CD4-positive, alpha-beta T cell treated with Interleukin-17A for 4 hours (primary cell): ENCODE data around the gene UBALD1.

Experiments
- DNase-seq: peaks from one replicate; pipeline ENCODE4 v3.0.0-alpha.2; 2020; ENCODE audit warnings: mixed read lengths

The UBALD1 gene

DNA sequence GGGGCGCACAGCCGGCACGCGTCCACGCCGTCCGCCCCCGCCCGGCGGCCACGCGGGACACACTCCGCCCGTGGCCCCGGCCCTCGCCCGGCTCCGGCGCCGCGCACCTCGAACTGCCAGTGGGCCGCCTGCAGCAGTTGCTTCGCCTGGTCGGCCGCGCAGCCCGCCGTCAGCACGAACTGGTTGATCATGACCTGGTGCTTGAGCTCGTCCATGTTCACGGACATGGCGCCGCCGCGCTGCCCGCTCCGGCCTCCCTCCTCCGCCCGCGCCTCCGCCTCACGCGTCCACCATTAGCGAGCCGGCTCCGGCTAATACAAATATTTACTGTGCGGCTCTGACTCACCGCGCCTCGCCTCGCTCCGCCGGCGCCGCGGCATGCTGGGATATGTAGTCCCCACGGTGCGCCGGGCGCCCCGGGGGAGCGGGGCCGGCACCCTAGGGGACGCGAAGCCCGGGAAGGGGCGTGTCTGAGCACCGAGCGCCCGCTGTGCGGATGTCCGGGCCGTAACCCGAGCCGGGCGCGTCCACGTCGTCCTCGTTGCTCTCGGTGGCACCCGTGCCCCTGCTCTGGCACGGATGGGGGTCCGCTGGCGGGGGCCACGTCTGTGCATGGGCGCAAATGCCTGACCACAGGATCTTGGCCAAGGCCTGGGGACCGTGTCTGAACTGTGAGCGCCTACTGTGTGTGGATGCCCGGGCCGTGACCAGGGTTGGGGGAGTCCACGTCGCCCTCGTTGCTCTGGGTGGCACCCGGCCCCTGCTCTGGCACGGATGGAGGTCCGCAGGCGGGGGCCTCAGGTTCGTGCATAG is at the start of gene UBALD1:
TSS of gene UBALD1 (minus strand) at position 318 of the 813 bp plus-strand sequence. CDS start at position 227, 91 bp downstream.
- DNase-seq, result peak; percentile 86

DNA sequence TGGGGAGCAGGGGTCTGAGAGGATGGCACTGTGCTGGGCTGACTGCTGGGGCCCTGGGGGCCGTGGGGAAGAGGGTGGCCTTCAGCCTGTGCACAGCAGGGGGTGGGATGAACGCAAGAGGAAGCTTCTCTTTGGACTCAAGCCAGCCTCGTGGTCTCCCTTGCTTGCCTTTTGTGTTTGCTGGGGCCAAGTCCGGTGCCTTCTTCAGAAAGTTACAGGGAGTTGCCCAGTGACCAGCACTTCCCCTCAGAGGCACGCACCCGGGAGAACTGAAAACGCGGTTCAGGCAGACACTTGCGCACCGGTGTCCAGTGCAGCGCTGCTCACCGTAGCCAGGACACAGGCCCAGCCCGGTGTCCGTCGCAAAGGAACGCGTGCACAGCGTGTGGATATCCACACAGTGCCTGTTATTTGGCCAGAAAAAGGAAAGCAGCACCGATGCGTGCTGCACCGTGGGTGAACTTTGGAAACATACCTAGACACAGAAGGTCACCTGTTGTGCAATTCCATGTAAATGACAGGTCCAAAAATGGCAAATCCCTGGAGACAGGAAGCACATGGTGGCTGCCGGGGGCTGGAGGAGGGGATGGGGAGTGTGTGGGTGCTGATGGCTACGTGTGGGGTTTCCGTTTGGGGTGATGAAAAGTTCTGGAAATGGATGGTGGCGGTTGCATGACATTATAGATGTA is 49.2 kb upstream of the UBALD1 start:
- DNase-seq, result peak; percentile 28

DNA sequence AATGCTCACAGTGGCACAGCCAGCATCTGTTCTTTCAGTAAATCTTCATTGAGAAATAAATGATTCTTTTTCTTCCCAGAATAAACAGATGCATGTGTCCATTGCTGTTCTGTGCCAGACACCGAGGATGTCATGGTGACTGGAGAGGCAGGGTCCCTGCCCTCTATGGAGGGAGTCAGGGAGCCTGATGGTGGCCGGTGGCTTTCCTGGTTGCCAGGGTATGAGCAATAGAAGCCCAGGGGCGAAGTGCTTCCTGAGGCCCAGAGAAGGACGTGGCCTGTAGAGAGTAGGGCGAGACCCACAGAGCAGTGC is 48.7 kb upstream of the UBALD1 start:
- DNase-seq, result no peak

DNA sequence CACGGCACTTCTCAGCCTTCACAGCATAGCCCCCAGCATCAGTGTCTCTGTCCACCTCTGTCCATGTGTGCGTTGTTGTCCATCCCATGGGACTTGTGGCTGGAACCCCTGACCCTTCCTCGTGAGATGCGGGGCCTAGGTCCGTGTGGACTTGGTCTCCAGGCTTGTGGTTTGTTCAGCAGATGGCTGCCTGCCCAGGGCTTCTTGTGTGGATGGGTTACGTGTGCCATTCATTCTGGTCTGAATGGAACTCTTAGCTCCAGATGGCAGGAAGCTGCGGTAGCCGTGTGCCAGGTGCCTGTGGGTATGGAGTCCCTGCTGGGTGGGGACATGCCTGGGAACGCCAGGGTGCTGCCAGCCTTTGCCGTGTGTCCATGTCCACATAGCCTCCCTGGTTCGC is 47.0 kb upstream of the UBALD1 start:
- DNase-seq, result no peak

DNA sequence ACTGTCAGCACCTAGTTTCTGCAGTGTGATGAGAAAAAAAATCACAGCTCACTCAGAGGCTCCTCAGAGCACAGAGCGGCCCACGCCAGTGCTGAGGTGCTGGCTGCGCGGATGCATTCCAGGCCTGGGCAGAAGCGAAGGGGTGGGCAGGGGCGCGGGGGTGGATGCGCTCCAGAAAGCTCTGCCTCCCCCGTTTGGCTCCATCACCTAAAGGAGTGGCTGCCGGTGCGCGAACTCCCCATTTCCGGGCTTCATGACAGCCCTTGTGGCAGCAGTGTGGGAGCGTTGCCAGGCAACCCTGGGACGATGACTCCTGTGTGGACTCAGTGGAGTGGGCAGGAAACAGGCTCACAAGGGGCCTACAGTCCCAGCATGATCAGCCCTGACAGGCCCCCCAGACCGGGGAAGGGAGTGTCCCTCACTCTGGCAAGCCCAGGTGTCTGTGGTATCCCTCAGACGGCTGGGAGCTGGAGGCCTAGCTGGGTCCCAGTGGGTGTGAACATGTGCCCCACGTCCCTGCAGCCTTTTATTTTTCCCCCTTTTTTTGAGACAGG is 45.8 kb upstream of the UBALD1 start:
- DNase-seq, result peak; percentile 79

DNA sequence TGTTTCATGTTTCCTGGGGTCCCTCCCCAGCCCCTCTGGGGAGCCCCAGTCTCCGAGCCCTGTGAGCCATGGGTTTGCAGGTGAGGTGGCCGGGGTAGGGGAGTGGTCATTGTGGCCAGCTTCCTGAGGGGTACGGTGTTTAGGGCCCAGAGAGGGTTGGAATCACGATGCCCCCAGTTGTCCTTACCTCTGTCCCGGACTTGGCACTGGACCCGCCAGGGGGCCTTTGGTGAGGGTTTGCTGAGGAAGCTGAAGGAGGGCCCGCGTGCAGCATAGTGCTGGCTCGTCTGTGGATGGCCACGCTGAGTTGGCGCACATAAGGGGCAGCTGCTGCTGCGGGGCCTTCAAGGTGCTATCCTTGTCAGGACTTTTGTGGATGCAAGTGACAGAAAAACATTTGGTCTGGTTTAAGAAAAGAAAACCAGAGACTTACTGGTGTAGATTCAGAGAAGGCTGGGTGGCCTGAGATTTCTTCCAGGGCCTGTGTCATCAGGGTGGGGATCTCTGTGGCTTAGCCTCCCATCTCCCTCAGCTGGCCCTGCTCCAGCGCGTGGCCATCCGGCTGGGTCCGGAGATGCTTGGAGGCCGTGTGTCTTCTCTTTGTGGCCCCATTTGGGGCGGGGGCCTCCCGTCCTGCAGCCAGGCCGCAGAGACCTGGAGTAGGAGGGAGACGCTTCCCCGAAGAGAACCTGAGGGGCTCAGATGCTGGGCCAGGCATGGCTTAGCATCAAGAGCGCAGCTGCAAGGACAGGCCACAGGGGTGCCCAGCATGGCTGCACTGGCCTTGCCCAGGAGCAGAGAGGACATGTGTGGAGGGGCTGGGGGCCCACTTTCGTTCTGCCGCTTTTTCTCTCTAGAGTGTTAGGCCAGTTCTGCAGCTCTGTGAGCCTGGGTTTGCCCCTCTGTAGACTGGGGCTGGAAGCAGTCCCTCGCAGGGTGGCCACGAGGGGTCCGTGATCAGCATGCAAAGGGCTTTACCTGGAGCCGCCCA is 45.0 kb upstream of the UBALD1 start:
- DNase-seq, result no peak

DNA sequence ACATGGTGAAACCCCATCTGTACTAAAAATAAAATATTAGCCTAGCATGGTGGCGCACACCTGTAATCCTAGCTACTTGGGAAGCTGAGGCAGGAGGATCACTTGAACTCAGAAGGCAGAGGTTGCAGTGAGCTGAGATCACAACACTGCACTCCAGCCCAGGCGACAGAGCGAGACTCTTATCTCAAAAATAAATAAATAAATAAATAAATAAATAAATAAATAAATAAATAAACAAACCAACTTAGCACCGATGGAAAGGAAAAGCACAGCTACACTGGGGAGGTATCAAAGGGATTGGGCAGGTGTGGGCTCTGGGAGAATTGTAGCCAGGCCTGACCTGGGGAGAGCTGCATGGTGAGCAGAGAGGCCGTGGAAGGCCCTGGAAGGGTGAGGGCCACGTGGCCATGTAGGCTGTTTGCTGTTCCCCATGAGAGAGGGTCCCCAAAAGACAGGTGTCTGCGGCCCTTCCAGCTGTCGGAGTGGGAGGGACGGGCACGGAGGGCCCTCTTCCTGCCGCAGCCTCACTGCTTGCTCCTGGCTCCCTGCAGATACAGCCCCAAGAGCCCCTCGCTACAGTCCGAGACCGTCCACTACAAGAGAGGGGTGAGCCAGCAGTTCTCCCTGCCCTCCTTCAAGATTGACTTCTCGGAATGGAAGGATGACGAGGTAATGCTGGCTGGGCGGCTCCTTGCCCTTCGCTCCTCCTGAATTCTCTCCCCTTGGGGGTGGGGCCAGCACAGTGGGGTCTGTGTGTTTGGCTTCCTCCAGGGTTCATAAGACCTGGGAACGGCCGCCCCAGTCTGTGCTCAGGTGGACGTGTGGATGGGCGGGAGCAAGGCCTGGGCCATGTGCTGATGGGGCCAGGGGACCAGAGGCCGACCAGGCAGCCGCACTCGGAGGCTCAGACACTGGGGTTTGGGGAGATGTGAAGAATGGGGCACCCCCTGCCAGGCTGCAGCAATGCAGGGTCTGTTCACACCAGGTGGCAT is 42.3 kb upstream of the UBALD1 start:
- no peak for DNase-seq

DNA sequence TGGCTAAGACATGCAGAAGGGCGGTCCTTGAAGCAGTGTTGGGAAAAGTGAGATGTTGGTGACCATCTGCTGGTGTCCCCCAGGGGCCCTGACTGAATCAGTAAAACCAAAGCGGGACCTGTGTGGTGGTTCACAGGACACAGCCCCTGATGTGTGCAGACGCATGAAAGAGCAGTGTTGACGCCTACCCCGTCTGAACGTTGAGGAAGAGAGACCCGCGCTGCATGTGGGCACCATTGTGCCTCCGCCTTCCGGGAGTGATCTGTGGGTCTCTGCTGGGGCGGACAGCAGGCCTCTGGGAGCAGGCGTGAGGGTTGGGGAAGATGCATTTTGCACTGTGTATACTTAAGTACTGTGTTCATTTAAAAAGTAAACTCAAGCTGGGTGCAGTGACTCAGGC is 41.5 kb upstream of the UBALD1 start:
- DNase-seq, result no peak

DNA sequence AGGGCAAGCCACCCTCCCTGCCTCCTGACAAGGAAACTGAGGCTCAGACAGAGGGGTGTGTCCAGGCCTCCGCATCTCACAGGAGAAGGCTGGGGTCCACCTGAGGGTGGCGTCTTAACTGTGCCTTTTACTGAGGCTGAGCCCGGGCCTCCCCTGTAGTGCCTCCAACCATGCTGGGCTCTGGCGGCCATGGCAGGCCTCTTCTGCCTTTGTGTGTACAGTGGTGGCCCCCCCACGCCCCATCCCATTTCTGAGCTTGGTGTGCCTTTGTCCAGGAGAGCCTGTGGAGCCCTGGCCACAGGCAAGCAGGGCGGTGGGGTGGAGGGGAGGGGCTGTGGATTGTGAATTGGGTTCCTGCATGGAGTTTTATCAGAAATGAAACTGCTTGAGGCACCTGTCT is 41.1 kb upstream of the UBALD1 start:
- DNase-seq, result no peak

DNA sequence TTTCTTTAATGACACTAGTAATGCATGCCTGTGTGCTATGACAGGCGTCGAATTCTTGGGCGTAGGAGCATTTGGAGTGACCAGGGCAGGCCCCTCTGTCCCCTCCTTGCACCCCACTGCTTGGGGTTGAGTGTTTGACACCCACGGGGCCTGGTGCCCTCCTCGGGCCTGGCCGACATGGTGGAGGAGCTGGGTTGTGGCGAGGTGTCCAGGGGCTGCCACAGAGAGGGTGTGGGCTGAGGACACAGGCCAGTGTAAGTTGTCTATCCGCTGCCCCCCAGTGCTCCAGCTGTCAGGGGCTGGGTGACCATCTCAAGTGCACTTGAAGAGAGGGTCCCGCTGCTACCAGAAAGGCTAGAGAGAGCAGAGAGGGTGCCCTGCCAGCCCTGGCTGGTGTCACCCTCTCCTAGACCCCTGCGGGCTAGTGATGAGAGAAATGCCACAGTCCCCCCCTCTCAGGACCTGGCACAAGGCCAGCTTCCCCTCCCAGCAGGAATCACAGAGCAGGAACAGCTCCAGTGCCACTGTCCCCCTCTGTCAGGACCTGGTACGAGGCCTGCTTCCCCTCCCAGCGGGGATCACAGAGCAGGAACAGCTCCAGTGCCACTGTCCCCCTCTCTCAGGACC is 40.4 kb upstream of the UBALD1 start:
- DNase-seq, result no peak

DNA sequence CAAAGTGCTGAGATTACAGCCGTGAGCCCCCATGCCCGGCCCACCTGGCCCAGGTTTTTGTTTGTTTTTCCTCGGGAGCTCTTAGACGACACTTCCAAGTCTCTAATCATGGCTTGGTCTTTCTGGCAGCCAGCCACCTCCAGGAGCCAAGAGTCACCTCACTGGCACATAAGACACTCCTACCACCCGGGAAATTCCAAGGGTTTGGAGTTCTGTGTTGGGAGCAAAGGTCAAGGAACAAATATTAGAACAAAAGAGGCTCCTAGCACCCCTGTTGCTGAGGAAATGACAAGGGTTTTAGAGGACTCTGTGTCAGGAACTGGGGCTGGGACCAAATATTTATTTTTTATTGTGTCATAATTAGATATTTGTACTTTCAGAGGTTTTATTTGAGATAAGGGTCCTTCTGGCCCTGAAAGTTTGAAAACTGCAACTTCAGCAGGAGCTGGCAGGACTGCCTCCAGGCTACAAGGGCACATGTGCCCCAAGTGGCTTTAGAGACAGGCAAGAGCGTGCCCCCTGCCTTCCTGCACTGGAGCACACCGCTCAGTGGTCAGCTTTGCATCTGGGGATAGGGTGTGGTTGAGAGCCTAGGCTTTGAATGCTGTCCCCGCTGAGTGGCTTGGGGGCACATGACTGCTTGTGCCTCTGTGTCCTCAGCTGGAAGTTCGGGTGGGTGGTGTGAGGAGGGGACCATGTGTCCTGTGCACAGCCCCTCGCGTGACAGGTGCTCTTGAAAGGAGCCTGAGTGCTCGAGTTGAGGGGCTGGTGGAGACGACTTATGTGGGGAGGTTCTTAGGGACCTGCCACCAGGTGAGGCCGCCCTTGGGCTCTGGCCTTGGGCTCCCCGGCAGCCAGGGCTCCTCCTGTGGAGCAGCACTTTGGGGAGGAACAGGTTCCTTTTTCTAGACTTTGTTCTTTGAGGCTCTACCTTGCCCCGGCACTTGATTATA is 39.6 kb upstream of the UBALD1 start:
- DNase-seq, result no peak

DNA sequence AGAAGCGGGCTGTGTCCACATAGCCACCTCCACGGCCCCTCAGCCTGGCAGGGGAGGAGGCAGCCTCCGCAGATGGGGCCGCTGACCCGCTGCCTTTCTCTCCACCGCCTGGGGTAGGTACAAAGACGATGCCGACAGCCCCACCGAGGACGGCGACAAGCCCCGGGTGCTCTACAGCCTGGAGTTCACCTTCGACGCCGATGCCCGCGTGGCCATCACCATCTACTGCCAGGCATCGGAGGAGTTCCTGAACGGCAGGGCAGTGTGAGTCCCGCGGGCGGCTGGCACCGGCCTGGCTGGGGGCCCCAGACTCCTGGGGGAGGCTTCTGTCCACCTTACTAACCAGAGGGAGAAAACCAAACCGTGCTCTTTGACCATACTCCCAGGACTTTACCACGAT is 37.9 kb upstream of the UBALD1 start:
- no peak for DNase-seq

DNA sequence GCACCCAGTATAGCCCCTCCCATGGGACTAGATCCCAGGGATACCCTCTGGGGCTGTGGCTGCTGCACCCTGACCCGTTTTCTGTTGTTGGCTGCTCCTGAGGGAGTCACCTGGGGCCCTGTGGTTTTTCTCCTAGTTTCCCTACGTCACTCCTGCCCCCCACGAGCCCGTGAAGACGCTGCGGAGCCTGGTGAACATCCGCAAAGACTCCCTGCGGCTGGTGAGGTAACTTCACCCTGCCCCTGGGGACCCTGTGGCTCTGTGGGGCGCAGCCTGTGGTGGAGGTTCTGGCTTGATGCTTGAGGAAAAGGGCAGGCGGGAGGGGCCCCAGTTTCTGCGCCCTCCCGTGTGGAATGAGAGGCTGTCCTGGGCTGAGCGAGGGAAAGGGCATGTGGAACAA is 37.1 kb upstream of the UBALD1 start:
- no peak for DNase-seq

DNA sequence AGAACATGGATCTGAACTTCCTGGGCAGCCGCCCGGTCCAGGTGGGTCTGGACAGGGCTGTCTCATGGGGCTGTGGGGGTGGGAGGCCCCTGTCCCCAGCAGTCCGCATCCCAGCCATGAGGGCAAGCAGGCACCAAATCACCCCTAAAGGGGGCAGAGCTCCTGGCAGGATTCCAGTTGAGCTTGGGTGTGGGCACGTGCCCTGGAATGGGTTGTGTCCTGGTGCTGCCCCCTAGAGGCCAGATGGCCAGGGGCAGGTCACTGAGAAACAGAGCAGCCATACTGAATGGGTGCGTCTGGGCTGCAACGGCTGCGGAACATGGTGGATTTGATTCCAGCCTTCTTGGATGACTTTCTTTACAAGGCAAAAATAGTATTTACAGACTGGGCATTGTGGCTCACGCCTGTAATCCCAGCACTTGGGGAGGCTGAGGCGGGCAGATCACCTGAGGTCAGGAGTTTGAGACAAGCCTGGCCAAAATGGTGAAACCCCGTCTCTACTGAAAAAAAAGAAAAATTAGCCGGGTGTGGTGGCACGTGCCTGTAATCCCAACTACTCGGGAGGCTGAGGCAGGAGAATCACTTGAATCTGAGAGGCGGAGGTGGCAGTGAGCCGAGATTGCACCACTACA is 35.9 kb upstream of the UBALD1 start:
- DNase-seq, result peak; percentile 81

DNA sequence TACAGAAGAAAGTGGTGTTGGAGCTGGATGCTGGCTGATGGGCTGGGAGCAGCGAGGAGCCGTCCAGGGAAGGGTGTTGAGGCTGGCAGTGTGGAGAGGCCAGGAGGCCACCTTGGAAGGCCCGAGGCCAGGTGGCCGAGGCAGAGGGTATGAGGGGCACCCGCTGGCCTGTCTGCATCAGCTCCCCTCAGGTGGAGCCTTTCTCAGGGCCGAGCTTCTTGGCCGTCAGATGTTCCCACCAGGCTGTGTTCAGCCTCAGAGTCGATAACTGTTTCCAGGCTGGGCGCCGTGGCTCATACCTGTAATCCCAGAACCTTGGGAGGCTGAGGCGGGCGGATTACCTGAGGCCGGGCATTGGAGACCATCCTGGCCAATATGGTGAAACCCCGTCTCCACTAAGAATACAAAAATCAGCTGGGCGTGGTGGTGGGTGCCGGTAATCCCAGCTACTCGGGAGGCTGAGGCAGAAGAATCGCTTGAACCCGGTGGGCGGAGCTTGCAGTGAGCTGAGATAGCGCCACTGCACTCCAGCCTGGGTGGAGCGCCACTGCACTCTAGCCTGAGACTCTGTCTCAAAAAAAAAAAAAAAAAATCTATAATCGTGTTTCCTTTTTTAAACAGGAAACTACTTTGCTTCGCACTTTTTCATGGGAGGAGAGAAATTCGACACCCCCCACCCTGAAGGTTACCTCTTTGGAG is 35.2 kb upstream of the UBALD1 start:
- DNase-seq, result peak; percentile 28

DNA sequence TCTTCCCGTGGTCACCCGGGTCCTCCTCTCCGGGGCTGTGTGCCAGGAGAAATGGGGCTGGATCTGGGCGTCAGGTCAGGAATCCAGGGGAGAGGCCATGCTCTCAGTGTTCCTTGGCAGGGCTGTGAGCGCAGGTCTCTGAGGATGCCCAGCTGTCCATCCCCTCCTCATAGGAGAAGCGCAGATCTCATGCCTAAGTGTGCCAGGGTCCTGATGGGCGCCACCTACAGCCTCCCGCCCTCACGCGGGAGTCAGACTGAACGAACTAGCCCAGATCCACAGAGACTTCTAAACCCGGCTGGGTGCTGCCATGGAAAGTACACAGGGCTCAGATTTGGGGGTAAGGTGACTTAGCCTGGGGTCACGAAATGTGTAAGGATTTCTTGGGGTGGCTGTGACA is 34.2 kb upstream of the UBALD1 start:
- DNase-seq, result no peak

DNA sequence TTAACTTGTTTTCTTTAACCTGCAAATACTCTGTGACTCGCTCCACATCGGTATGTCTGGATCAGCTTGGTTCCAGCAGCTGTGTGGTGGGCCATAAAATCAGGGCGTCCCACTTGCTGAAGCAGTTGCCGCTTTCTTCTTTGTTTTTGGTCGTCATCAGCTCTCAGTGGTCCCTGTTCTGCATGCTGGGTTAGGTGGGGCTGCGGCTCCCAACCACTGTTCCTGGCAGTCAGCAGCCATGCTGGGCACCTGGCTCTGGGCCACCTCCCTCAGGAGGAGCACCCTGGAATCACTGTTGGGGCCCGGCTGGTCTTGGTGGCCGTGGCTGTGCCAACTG is 32.9 kb upstream of the UBALD1 start:
- no peak for DNase-seq

DNA sequence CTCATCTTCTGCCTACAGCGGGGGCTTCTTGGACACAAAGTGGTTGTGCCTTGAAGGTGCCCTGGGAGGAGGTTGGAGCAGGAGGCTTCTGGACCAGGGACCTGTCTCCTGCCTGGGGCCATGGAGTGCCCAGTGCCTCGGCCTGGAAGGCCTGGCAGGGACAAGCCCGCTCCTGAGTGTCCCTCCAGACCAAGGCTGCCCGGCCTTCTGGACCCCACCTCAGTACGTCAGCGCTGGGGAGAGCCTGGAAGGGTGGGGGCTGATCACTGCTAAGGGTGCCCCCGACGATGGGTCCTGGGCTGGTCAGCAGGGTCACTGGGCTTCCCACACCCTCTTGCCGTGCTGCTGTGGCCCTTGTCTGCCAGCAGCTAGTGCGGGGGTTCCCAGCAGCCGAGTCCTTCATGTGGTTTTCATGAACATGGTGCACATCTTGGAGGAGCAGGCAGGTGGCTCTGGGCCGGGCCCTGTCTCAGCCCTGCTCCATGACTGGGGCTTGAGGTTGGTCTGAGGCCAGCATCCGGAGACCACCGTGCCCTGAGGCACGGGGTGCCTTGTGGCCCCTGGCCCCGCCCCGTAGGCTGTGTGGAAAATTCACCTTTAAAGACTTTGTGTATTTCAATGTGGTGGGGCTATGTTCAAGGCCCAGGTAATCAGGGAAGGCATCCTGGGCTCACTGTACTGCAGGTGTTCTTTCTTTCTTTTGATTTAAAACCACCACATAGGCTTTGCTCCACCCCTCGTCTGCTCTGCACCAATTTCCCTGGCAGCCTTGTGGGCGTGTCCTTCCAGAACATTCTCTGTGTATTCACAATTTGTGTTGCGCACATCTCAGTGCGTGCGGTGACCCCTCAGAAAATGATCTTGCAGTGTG is 32.3 kb upstream of the UBALD1 start:
- DNase-seq, result peak; percentile 30
